Mucosa of descending colon (tissue), 3 donors: ENCODE data around the gene CTPS1. TPM values are rescaled to one million over a fixed set of nuclear protein-coding genes. Genes with fewer than 3 reads are reported as not detected.
A peak's percentile ranks its signal among the peaks of the same experiment; 100 is the strongest.

ENCODE experiments used
- ATAC-seq: fragments of 200-7000 bp; cut with Tn5 transposase; one replicate; pipeline ENCODE4 v1.9.1; 2020; ENCODE audit warnings: mild to moderate bottlenecking, moderate library complexity
- DNase-seq, 3 donors: peaks; one replicate each; pipeline ENCODE4 v3.0.0-alpha.2; 2020
- H3K36me3 ChIP-seq: fragments of 200-600 bp; one replicate; pipeline ENCODE4 v1.8.0; 2021; ENCODE audit warnings: low read depth, mild to moderate bottlenecking
- H3K4me1 ChIP-seq: fragments of 200-600 bp; one replicate; pipeline ENCODE4 v1.8.0; 2021; ENCODE audit warnings: low read depth, mild to moderate bottlenecking
- H3K4me3 ChIP-seq: fragments of 200-600 bp; one replicate; pipeline ENCODE4 v1.8.0; 2021; ENCODE audit warnings: mild to moderate bottlenecking
- H3K9me3 ChIP-seq: fragments of 200-600 bp; one replicate; pipeline ENCODE4 v1.8.0; 2021; ENCODE audit warnings: mild to moderate bottlenecking
- intact Hi-C, 2 donors: fragments of 100-400 bp; cut with DNase I in 1 of 2; cut with micrococcal nuclease in 1 of 2; formaldehyde crosslinking; loops; one replicate each; pipeline versions ENCODE4 v1.11.0 to v1.11.1; 2022; cut with DNase I, micrococcal nuclease
- total RNA-seq, 3 donors: library from RNA; stranded (reverse); fragmentation: NEBNext Ultra II Directional in 2 of 3; extraction: Animal tissue kit (Norgen Biotek cat#: 25700) in 2 of 3; gene quantifications; one replicate each; pipeline versions ENCODE4 v1.2.1 to v1.2.4, GENCODE V29; 2021 to 2023
- TF ChIP-seq, protein P1 (sequence below): fragments of 200-600 bp; IDR thresholded peaks from one replicate; pipeline ENCODE4 v1.8.0; 2022; ENCODE audit warnings: antibody characterized with exemption, mild to moderate bottlenecking
- donor health status: DM: no; HTN: no; CAD: no; lungs with moderate emphysema.
- donor health status: DM: no; HTN: no; CAD: no.
- donor health status: DM: no; HTN: yes; CAD: no.

The CTPS1 gene
- total RNA-seq, 3 donors from 2014 or later = 6.5 to 49.1 (median 15.7) TPM

DNA sequence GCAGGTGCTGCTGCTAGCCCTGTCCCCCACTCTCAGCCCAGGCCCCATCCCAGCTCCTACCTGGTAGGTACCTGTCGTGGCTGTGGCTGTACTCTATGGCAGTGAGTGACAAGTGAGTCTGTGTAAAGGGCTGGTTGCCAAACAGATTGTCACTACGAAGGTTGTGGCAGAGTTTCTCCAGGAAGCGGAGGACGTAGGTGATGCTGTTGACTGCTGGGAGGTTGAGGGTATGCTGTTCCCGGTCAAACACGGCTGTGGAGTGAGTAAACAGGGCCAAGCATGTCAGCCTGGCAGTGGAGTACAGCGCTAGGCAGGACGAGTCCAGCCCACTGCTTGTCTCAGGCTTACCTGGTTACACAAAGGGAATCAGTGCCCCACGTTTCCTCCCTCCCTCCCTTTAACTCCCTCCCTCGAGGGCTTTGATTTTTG lies 66.9 kb downstream of the CTPS1 start:
- no peaks in the 10 kb centered on the region for H3K36me3 ChIP-seq
- no peaks in the 10 kb centered on the region for H3K9me3 ChIP-seq
- DNase-seq (peak in 2 of 3 donors; percentile 54 to 57), ATAC-seq (peak; percentile 79)
- peaks cover 14% of the 10 kb centered on the region for H3K4me1 ChIP-seq
- no peak overlapping the region for H3K4me3 ChIP-seq
- intact Hi-C loops = no loop called here
- TF ChIP-seq, protein P1, sequence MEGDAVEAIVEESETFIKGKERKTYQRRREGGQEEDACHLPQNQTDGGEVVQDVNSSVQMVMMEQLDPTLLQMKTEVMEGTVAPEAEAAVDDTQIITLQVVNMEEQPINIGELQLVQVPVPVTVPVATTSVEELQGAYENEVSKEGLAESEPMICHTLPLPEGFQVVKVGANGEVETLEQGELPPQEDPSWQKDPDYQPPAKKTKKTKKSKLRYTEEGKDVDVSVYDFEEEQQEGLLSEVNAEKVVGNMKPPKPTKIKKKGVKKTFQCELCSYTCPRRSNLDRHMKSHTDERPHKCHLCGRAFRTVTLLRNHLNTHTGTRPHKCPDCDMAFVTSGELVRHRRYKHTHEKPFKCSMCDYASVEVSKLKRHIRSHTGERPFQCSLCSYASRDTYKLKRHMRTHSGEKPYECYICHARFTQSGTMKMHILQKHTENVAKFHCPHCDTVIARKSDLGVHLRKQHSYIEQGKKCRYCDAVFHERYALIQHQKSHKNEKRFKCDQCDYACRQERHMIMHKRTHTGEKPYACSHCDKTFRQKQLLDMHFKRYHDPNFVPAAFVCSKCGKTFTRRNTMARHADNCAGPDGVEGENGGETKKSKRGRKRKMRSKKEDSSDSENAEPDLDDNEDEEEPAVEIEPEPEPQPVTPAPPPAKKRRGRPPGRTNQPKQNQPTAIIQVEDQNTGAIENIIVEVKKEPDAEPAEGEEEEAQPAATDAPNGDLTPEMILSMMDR = no peak

DNA sequence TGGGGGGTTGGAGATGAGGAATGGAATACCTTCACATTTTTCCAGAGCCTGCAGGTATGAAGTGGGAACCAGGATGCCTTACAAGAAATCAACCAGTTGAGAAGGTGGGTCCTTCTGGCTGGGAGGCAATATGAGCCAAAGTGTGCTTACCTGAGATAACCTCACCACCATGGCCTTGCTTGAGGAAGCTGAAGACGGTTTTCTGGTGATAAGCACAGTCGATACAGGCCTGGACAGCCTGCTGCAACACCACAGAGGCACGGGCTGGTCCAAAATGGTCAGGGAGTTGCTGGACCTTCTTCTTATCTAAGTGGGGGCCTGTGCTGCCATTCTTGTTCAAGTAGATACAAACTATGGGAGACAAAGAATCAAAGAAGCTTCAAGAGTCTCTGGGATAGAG lies 69.0 kb downstream of the CTPS1 start:
- TF ChIP-seq, protein P1 = no peak
- no peak overlapping the region for H3K4me3 ChIP-seq
- no peak for DNase-seq
- intact Hi-C loops = no loop called here
- peaks cover 14% of the 10 kb centered on the region for H3K4me1 ChIP-seq
- H3K36me3 ChIP-seq = no peaks in the 10 kb centered on the region
- H3K9me3 ChIP-seq = no peaks in the 10 kb centered on the region
- ATAC-seq = no peak

GRCh38 chr1:41051022-41051421 lies 71.5 kb downstream of the CTPS1 start:
- Histone ChIP-seq H3K9me3 (no peaks in the 10 kb centered on the region), H3K4me1 (peaks cover 6% of the 10 kb centered on the region), H3K36me3 (no peaks in the 10 kb centered on the region), H3K4me3 (no peak overlapping the region)
- intact Hi-C loops = no loop called here
- ATAC-seq (no peak), DNase-seq (no peak)
- TF ChIP-seq, protein P1 = no peak

GRCh38 chr1:41053316-41053715 lies 73.8 kb downstream of the CTPS1 start:
- Histone ChIP-seq H3K36me3 (no peaks in the 10 kb centered on the region), H3K4me1 (no peaks in the 10 kb centered on the region), H3K4me3 (no peak overlapping the region), H3K9me3 (no peaks in the 10 kb centered on the region)
- TF ChIP-seq, protein P1 = no peak
- no peak for ATAC-seq
- no peak for DNase-seq
- intact Hi-C loops = no loop called here

GRCh38 chr1:41056907-41057306 lies 77.4 kb downstream of the CTPS1 start:
- ATAC-seq = no peak

More at GRCh38 chr1:41056907-41057306, 77.4 kb downstream of the CTPS1 start:
- Histone ChIP-seq H3K9me3 (no peaks in the 10 kb centered on the region), H3K36me3 (no peaks in the 10 kb centered on the region), H3K4me1 (no peaks in the 10 kb centered on the region), H3K4me3 (no peak overlapping the region)
- no peak for DNase-seq
- intact Hi-C loops = no loop called here
- TF ChIP-seq, protein P1 = no peak

Other genes starting within 250 kb of the CTPS1 start
- 10 to 100 TPM in 1 of 3 donors, 1 to 10 TPM in 2; 1.3 to 13.0 (median 2.3) TPM for gene KCNQ4, start 195.9 kb upstream of the CTPS1 start, total RNA-seq
- 10 to 100 TPM in 1 of 3 donors, 1 to 10 TPM in 2; 1.9 to 45.1 (median 4.7) TPM for gene CITED4, start 117.3 kb upstream of the CTPS1 start, total RNA-seq
- gene SLFNL1, start 42.0 kb downstream of the CTPS1 start, total RNA-seq = under 1 TPM; 0.29 to 0.82 (median 0.41) TPM